Keratinocyte (primary cell): ENCODE results near the gene NRG2. TPM values are rescaled to one million over a fixed set of nuclear protein-coding genes. Genes with fewer than 3 reads are reported as not detected.

ENCODE experiments used
- DNase-seq: peaks from one replicate; pipeline ENCODE4 v3.0.0-alpha.2; 2011; ENCODE audit warnings: low read depth, missing footprints, low spot score
- FAIRE-seq: peaks from 2 replicates; lab custom pipeline; 2011; peaks lifted over from hg19 to GRCh38; lab: Jason Lieb, UNC
- H2AFZ ChIP-seq: 2 replicates; pipeline ENCODE4 v1.6.0; 2012; ENCODE audit warnings: low read length, control low read depth, inconsistent platforms; ENCODE audit not compliant: control insufficient read depth
- H3K27ac ChIP-seq: 2 replicates; pipeline ENCODE4 v1.5.1; 2011; ENCODE audit warnings: low read length; ENCODE audit not compliant: control insufficient read depth, insufficient read depth
- H3K27me3 ChIP-seq: 3 replicates; pipeline ENCODE4 v1.6.0; 2011; ENCODE audit warnings: low read length; ENCODE audit not compliant: control insufficient read depth, insufficient read depth; ENCODE audit errors: extremely low read depth
- H3K36me3 ChIP-seq, 2 experiments: 2 replicates in 1 of 2; 3 replicates in 1 of 2; pipeline ENCODE4 v1.5.1; 2011; ENCODE audit warnings: low read length in 2 of 2, mild to moderate bottlenecking in 1 of 2; ENCODE audit not compliant: control insufficient read depth in 2 of 2, insufficient read depth in 2 of 2; ENCODE audit errors: extremely low read depth in 1 of 2
- H3K4me1 ChIP-seq: 3 replicates; pipeline ENCODE4 v1.5.1; 2011; ENCODE audit warnings: low read length; ENCODE audit not compliant: control insufficient read depth, insufficient read depth; ENCODE audit errors: extremely low read depth
- H3K4me2 ChIP-seq: 3 replicates; pipeline ENCODE4 v1.6.0; 2011; ENCODE audit warnings: low read depth, low read length; ENCODE audit not compliant: control insufficient read depth, insufficient read depth; ENCODE audit errors: extremely low read depth
- H3K4me3 ChIP-seq, 3 experiments: fragments of 200-600 bp in 1 of 3; sonication (generic) in 1 of 3; 2 replicates in 2 of 3; 3 replicates in 1 of 3; pipeline ENCODE4 v1.5.1; 2011 to 2016; ENCODE audit warnings: low read length in 3 of 3, mild to moderate bottlenecking in 3 of 3, control low read depth in 2 of 3, inconsistent platforms in 1 of 3, low read depth in 1 of 3, mixed read lengths in 1 of 3, mixed run types in 1 of 3, moderate library complexity in 1 of 3; ENCODE audit not compliant: control insufficient read depth in 2 of 3, insufficient read depth in 2 of 3; ENCODE audit errors: extremely low read depth in 1 of 3
- H3K79me2 ChIP-seq: 2 replicates; pipeline ENCODE4 v1.6.0; 2012; ENCODE audit warnings: low read length; ENCODE audit not compliant: control insufficient read depth, insufficient read depth
- H3K9ac ChIP-seq: 3 replicates; pipeline ENCODE4 v1.6.0; 2011; ENCODE audit warnings: low read length; ENCODE audit not compliant: control insufficient read depth, insufficient read depth; ENCODE audit errors: extremely low read depth
- H3K9me1 ChIP-seq: 3 replicates; pipeline ENCODE4 v1.6.0; 2011; ENCODE audit warnings: low read length; ENCODE audit not compliant: control insufficient read depth, insufficient read depth; ENCODE audit errors: extremely low read depth
- H3K9me3 ChIP-seq: 2 replicates; pipeline ENCODE4 v1.5.1; 2012; ENCODE audit warnings: low read depth, low read length; ENCODE audit not compliant: control insufficient read depth
- H4K20me1 ChIP-seq: 3 replicates; pipeline ENCODE4 v1.6.0; 2011; ENCODE audit warnings: low read length; ENCODE audit not compliant: control insufficient read depth, insufficient read depth; ENCODE audit errors: extremely low read depth
- EZH2 ChIP-seq: IDR thresholded peaks from one replicate; pipeline ENCODE4 v1.6.1; 2012; ENCODE audit warnings: inconsistent platforms, mild to moderate bottlenecking, low read length, moderate library complexity
- dilution Hi-C: fragments of 300-500 bp; cut with MboI; formaldehyde crosslinking; loops from one replicate; pipeline ENCODE4 v1.7.0; 2020; ENCODE audit warnings: low sequenced_read_pairs; ENCODE audit not compliant: extremely low pct_ligation_motif_present
- polyA plus RNA-seq, 5 experiments: library from polyadenylated mRNA; depleted of rRNA in 3 of 5; stranded (reverse) in 3 of 5; stranded (forward) in 1 of 5; unstranded in 1 of 5; fragments of >200 nt; gene quantifications; 1 replicate in 1 of 5; 2 replicates in 3 of 5; 3 replicates in 1 of 5; pipeline versions ENCODE4 v1.2.1 to v1.2.3, GENCODE V29; 2011 to 2012; ENCODE audit warnings: missing spikeins in 2 of 5, low read depth in 1 of 5, low replicate concordance in 1 of 5
- TF ChIP-seq, protein P1 (sequence below), 3 experiments: IDR thresholded peaks in 1 of 3; conservative IDR thresholded peaks in 1 of 3; optimal IDR thresholded peaks in 1 of 3; 2 replicates in 2 of 3; 3 replicates in 1 of 3; pipeline versions ENCODE3 to v1.5.1; 2011; ENCODE audit warnings: low read length in 3 of 3, mild to moderate bottlenecking in 3 of 3, moderate library complexity in 2 of 3, control low read depth in 1 of 3, inconsistent platforms in 1 of 3; ENCODE audit not compliant: insufficient read depth in 2 of 3; ENCODE audit errors: extremely low read depth in 1 of 3

The NRG2 gene
- polyA plus RNA-seq, 1 donor (not counting 4 experiments of a cell fraction or from before 2014, with no cell fraction given), result 0.13 TPM

DNA sequence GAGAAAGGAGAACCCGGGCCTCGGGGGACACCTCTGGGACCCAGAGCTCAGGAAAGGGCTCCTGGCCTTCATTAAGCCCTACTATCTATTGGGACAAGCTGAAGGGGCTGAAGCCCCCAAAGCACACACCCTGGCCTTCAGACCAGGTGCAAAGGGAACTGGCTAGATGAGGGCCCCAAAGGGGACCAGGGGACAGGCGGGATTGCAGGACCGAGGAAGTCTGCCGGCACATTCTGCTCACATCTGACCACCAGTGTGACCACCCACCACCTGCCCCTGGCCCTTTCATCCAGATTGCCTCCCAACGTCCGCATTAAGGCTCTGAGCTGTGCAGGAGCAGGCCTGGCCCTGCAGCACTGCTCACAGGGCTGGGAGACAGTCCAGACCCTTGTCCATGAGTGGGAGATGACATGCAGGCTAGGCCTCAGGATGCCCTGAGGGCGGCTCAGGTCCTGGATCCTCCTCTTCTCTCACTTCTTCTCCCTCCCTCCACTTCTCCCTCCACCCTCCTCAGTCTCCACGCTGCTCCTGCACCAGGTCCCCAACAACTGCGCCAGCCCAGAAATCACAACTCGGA, 228.3 kb downstream of the NRG2 start:
- Histone ChIP-seq H3K9me1 (no peaks in the 10 kb centered on the region), H3K36me3 (no peaks in the 10 kb centered on the region), H3K4me2 (no peak overlapping the region), H4K20me1 (no peaks in the 10 kb centered on the region), H3K27ac (no peak overlapping the region), H3K4me3 (no peak overlapping the region), H2AFZ (no peak overlapping the region), H3K9me3 (no peaks in the 10 kb centered on the region), H3K27me3 (peaks cover 3% of the 10 kb centered on the region), H3K9ac (no peak overlapping the region), H3K4me1 (no peaks in the 10 kb centered on the region), H3K79me2 (no peaks in the 10 kb centered on the region)
- no peak for DNase-seq
- no peak for TF ChIP-seq EZH2
- TF ChIP-seq, protein P1, sequence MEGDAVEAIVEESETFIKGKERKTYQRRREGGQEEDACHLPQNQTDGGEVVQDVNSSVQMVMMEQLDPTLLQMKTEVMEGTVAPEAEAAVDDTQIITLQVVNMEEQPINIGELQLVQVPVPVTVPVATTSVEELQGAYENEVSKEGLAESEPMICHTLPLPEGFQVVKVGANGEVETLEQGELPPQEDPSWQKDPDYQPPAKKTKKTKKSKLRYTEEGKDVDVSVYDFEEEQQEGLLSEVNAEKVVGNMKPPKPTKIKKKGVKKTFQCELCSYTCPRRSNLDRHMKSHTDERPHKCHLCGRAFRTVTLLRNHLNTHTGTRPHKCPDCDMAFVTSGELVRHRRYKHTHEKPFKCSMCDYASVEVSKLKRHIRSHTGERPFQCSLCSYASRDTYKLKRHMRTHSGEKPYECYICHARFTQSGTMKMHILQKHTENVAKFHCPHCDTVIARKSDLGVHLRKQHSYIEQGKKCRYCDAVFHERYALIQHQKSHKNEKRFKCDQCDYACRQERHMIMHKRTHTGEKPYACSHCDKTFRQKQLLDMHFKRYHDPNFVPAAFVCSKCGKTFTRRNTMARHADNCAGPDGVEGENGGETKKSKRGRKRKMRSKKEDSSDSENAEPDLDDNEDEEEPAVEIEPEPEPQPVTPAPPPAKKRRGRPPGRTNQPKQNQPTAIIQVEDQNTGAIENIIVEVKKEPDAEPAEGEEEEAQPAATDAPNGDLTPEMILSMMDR (optimal IDR thresholded peaks at IDR 0.05 in 1 of 3, IDR thresholded peaks at IDR 0.05 in 1 of 3, conservative IDR thresholded peaks at IDR 0.05 in 1 of 3; ENCODE audit: extremely low read depth in 1 of 3, insufficient read depth in 2 of 3, low read length in 3 of 3), result no peak
- dilution Hi-C loops, result no loop called here
- no peak for FAIRE-seq

DNA sequence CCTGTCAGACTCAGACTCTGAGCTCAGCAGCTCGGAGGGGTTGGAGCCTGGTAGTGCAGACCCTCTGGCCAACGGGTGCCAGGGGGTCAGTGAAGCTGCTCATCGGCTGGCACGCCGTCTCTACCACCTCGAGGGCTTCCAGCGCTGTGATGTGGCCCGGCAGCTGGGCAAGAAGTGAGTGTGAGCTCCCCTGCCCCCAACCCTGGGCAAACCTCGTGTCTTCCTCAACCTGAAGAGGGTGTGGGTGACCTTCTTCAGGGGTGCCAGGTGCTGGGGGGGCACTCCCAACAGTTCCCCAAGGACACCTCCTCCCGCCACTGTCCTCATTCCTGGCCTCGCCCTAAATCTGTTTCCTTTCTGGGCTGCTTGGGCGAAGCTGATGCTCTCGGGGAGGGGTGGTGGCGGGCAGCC, 228.9 kb downstream of the NRG2 start:
- no peak for DNase-seq
- no peaks in the 10 kb centered on the region for H3K79me2 ChIP-seq
- H3K9me1 ChIP-seq, result no peaks in the 10 kb centered on the region
- no peaks in the 10 kb centered on the region for H3K9me3 ChIP-seq
- FAIRE-seq, result no peak
- no peak overlapping the region for H2AFZ ChIP-seq
- no peaks in the 10 kb centered on the region for H3K4me1 ChIP-seq
- no peak for TF ChIP-seq EZH2
- TF ChIP-seq, protein P1 (optimal IDR thresholded peaks at IDR 0.05 in 1 of 3, IDR thresholded peaks at IDR 0.05 in 1 of 3, conservative IDR thresholded peaks at IDR 0.05 in 1 of 3; ENCODE audit: extremely low read depth in 1 of 3, insufficient read depth in 2 of 3, low read length in 3 of 3), result no peak
- no peaks in the 10 kb centered on the region for H3K36me3 ChIP-seq
- dilution Hi-C loops, result no loop called here
- H3K4me2 ChIP-seq, result no peak overlapping the region
- peaks cover 3% of the 10 kb centered on the region for H3K27me3 ChIP-seq
- H4K20me1 ChIP-seq, result no peaks in the 10 kb centered on the region
- H3K27ac ChIP-seq, result no peak overlapping the region
- no peak overlapping the region for H3K4me3 ChIP-seq
- no peak overlapping the region for H3K9ac ChIP-seq
